Measurements from ENCODE around the gene SMOC1. TPM values are rescaled to one million over a fixed set of nuclear protein-coding genes. Genes with fewer than 3 reads are reported as not detected.

The SMOC1 gene
- total RNA-seq, 3 donors from 2014 or later, result 0.30 TPM; not detected in 2

DNA sequence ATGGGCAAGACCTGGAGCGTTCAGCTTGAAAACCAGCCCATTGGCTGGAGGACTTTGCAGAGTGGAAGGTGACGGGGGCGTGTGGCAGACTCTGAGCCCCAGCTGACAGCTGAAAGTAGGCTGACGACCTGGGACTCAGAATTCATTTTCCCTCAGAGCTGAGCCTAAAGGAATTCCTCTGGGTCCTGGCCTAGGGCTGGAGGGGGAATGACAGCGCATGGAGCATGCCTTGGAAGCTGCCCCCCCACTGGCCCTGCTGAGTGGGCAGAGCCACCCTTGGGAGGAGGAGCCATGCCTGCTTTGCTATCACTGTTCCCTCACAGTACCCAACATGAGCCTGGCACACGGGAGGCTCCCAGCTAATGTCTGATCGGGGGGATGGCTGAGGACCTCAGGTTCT, 25.4 kb upstream of the SMOC1 start:
- no peak overlapping the region for H3K4me3 Mint-ChIP-seq
- no peak for DNase-seq
- peaks cover 16% of the 10 kb centered on the region for H3K27me3 Mint-ChIP-seq (ENCODE audit: low read depth)
- no peaks in the 10 kb centered on the region for H3K4me1 Mint-ChIP-seq (ENCODE audit: low read depth)
- no peak for ATAC-seq
- H3K9me3 Mint-ChIP-seq, result no peaks in the 10 kb centered on the region
- H3K36me3 Mint-ChIP-seq (ENCODE audit: insufficient read depth), result no peaks in the 10 kb centered on the region

DNA sequence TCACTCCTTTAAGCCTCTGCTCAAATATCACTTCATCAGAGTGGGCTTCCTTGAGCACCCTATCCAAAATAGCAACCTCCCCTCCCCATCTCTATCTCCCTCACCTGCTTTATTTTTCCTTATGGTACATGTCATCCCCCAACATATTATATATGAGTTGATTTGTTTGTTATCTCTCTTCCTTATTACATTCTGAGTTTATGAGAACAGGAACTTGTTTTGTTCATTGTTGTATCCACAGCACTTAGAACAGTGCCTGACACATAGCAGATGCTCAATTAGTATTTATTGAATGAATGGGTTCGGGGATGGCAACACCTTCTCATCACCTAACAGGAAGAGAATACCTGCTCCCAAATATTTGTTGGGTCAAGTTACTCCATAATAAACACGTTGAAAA, 24.6 kb upstream of the SMOC1 start:
- Mint-ChIP-seq H3K9me3 (no peaks in the 10 kb centered on the region), H3K4me1 (ENCODE audit: low read depth) (no peaks in the 10 kb centered on the region), H3K36me3 (ENCODE audit: insufficient read depth) (no peaks in the 10 kb centered on the region), H3K27me3 (ENCODE audit: low read depth) (peaks cover 15% of the 10 kb centered on the region), H3K4me3 (no peak overlapping the region)
- ATAC-seq (no peak), DNase-seq (no peak)

DNA sequence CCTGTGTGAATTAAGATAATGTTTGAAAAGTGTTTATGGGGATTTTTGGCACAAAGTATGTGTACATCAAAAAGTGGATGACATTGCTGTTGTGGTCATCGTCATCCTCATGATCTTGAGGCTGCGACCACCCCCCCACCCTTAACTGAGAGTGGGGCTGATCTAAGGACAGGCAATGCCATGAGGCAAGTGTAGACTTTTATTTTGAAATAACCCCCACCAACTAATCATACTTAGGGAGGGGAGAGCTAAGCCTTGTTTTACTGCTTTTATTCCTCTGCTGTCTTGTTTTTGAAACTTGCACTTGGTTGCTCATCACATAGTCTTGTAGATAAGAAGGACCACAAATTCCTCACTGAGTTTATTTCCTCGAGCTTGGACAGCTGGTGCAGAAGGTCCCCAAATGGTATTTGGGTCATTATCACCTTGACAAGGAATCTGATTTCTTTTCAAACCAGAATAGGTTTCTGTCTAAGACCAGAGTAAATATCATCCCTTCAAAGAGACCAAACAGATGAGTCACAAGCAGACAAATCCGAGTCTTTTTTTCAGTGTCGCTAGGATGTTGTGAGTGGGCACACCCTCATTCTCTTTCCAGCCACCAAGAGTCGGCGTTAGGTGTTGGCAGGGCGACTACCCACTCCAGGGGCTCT, 23.9 kb upstream of the SMOC1 start:
- H3K9me3 Mint-ChIP-seq, result no peaks in the 10 kb centered on the region
- no peak overlapping the region for H3K4me3 Mint-ChIP-seq
- DNase-seq (no peak), ATAC-seq (no peak)
- no peaks in the 10 kb centered on the region for H3K36me3 Mint-ChIP-seq (ENCODE audit: insufficient read depth)
- H3K27me3 Mint-ChIP-seq (ENCODE audit: low read depth), result peaks cover 13% of the 10 kb centered on the region
- H3K4me1 Mint-ChIP-seq (ENCODE audit: low read depth), result no peaks in the 10 kb centered on the region

DNA sequence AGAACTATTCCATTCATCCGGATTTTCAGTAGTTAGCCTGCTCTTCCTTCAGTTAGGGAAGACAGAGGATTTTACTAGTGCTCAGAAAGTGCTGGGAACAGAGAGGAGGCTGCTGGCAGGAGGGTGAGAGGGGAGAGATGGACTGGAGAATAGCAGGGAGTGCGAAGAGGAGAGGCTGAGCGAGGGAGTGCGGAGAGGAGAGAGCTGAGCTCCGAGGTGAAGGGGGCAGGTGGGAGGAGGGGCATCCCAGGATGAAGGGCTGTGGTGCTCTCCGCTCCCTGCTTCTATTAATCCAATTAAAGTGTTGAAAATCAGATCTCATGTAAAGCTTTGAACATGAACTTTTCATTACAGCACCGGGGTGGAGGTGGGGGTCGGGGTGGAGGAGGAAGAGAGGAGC, 20.4 kb upstream of the SMOC1 start:
- no peaks in the 10 kb centered on the region for H3K9me3 Mint-ChIP-seq
- no peak for ATAC-seq
- H3K27me3 Mint-ChIP-seq (ENCODE audit: low read depth), result peaks cover 11% of the 10 kb centered on the region
- no peak for DNase-seq
- H3K4me3 Mint-ChIP-seq, result no peak overlapping the region
- H3K4me1 Mint-ChIP-seq (ENCODE audit: low read depth), result no peaks in the 10 kb centered on the region
- H3K36me3 Mint-ChIP-seq (ENCODE audit: insufficient read depth), result no peaks in the 10 kb centered on the region

DNA sequence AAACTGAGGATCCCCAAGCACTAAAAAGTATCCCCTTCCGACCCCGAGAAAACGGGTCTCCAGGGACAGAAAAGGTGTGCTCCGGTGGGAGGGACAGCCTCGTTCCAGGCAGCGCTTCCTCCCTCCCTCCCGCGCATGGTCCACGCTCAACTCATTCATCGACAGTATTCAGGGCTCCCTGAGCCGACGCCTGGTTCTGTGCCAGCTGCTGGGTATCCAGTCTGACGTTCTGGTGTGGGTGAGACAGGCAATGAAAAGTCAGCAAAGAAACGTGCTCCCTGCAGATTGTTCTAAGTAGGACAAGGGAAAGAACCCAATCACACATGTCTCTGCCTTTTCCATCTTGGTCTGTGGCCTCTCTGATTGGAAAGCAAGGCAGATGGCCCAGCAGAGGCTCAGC, 19.6 kb upstream of the SMOC1 start:
- Mint-ChIP-seq H3K4me3 (no peak overlapping the region), H3K27me3 (ENCODE audit: low read depth) (peaks cover 13% of the 10 kb centered on the region), H3K36me3 (ENCODE audit: insufficient read depth) (no peaks in the 10 kb centered on the region), H3K4me1 (ENCODE audit: low read depth) (no peaks in the 10 kb centered on the region), H3K9me3 (peaks cover 5% of the 10 kb centered on the region)
- DNase-seq (no peak), ATAC-seq (no peak)

DNA sequence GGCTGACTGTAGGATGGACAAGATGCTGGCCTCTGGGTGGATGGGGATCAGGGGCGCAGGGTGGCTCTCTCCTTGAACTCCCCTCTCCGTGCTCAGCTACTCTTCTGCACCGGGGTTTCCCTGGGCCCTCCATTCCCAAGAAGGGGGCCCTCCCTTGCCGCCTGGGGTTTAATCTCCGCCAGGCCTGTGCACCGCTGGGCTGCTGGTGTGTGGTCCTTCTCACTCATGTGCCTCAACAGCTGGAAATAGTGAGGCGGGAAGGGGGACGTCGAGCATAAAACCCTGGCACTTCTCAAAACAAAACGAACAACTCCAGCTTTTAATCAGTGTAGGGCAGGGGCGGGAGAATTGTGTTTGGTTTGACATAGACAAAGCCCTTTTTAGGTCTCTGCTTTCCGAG, 19.0 kb upstream of the SMOC1 start:
- Mint-ChIP-seq H3K4me3 (no peak overlapping the region), H3K9me3 (peaks cover 8% of the 10 kb centered on the region), H3K36me3 (ENCODE audit: insufficient read depth) (no peaks in the 10 kb centered on the region), H3K27me3 (ENCODE audit: low read depth) (peaks cover 13% of the 10 kb centered on the region), H3K4me1 (ENCODE audit: low read depth) (no peaks in the 10 kb centered on the region)
- ATAC-seq (no peak), DNase-seq (no peak)

DNA sequence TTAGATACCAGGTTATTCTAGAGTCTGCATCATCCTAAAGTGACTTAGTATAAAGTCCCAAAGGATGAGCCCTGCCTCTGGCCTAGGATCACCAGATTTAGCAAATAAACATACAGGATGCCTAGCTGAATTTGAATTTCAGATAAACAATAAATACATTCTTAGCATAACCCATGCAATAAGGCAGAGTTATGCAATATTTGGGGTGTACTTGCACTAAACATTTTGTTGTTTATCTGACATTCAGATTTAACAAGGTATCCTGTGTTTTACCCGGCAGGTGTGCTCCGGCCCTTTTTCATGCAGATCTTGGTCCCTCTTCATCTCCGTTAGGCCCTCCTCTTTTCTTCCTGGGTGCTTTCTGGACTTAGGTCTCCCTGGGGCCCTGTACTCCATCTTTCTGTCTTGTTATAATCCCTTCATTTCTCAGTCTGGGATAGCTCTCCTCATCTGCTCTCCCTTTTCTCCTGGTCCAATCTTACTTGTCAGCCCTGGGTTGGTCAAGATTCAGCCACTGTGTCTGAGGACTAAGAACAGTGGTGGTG, 18.1 kb upstream of the SMOC1 start:
- Mint-ChIP-seq H3K4me1 (ENCODE audit: low read depth) (no peaks in the 10 kb centered on the region), H3K4me3 (no peak overlapping the region), H3K36me3 (ENCODE audit: insufficient read depth) (no peaks in the 10 kb centered on the region), H3K9me3 (peaks cover 8% of the 10 kb centered on the region), H3K27me3 (ENCODE audit: low read depth) (peaks cover 13% of the 10 kb centered on the region)
- DNase-seq (no peak), ATAC-seq (no peak)

DNA sequence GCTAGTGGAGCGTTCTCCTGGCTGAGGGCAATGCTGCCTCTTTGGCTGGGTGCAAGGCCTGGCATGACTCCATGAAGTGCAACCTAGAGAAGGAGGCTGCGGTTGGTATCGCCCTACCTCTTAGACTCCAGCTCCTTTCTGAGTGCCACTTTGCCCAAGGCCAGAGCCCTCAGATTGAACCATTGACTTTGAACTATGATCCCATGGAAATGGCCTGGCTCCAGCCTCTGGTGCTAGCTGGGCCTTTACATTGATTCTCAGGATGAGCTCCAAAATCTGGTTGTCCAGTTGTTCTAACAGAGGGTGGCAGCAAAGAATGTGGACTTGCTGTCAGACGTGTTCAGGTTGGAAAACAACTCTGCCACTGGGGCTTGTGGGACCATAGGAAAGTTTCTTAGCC, 16.1 kb upstream of the SMOC1 start:
- no peaks in the 10 kb centered on the region for H3K36me3 Mint-ChIP-seq (ENCODE audit: insufficient read depth)
- H3K9me3 Mint-ChIP-seq, result peaks cover 8% of the 10 kb centered on the region
- DNase-seq (no peak), ATAC-seq (no peak)
- H3K4me3 Mint-ChIP-seq, result no peak overlapping the region
- peaks cover 20% of the 10 kb centered on the region for H3K27me3 Mint-ChIP-seq (ENCODE audit: low read depth)
- no peaks in the 10 kb centered on the region for H3K4me1 Mint-ChIP-seq (ENCODE audit: low read depth)

DNA sequence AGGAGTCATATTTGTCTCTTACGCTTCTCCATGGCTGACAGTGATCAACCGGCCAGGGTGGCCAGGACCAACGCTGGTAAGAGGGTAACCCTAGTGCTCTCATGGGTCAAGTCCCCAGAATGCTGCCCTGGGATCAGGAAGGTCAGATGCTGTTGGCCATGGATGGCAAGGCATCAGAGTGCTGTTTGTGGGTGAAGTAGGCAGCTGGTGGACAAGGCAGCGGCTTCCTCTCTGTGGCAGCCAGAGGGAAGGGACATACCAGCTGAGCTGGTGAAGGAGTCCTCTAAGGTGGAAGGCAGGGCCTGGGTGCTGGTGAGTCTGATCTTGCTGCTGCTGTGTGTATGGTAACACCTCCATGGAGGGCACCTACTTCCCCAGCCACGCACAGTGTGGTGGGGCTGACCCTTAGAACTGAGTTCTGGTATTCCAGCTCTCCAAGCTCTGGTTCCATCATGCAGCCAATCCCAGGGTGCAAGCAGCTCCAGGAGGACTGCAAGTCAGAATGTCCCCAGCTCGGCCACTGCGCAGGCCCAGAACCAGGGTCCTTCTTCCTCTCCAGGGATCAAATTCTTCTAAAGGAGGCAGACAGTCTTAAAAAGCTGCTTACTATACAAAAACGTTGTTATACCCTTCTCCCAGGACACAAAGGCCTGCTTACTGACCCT, 13.4 kb upstream of the SMOC1 start:
- no peak for DNase-seq
- Mint-ChIP-seq H3K9me3 (peaks cover 8% of the 10 kb centered on the region), H3K27me3 (ENCODE audit: low read depth) (peaks cover 23% of the 10 kb centered on the region), H3K36me3 (ENCODE audit: insufficient read depth) (no peaks in the 10 kb centered on the region), H3K4me3 (no peak overlapping the region), H3K4me1 (ENCODE audit: low read depth) (no peaks in the 10 kb centered on the region)
- no peak for ATAC-seq

DNA sequence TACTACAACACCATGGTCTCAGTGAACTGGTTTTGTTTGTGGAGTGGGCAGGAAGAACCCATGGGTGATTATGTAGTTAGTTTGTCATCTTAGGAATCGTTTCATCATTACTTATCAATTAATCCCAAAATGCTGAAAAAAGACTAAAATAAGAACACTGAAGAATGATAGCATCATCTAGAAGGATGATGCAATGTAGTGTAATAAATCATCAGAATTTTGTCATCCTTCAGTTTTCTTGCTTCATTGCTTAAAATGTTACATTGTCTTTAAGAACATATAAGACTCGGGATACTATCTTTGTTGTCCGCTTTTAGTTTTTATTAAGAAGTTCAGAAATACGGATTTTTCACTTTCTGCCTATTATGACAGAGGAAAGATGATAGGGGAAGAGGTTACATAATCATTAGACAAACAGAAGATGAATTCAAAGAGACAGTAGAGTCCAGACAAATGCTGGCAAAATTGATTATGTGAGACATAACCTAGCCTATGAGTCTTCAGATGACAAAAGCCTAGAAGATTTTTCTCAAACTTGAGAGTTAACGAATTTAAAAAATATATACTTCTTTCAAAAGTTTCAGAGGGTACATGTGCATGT, 10.8 kb upstream of the SMOC1 start:
- H3K27me3 Mint-ChIP-seq (ENCODE audit: low read depth), result peaks cover 27% of the 10 kb centered on the region
- no peak for ATAC-seq
- H3K9me3 Mint-ChIP-seq, result peaks cover 9% of the 10 kb centered on the region

DNA sequence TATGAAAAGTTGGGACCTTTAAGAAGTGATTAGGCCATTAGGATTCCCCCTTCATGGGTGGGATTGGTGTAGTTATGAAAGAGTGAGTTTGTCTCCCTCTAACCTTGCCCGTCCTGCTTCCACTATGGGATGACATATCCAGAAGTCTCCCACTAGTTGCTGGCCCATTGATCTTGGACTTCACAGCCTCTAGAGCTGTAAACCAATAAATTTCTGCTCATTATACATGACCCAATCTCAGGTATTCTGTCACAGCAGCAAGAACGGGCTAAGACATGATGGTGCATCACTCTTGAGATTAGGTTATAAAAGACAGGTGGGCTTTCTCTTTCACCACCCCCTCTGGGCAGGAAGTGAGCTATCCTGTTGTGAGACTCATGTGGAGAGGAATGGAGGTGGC, 8.6 kb upstream of the SMOC1 start:
- DNase-seq (no peak), ATAC-seq (no peak)
- H3K9me3 Mint-ChIP-seq, result peaks cover 9% of the 10 kb centered on the region
- no peak overlapping the region for H3K4me3 Mint-ChIP-seq
- H3K27me3 Mint-ChIP-seq (ENCODE audit: low read depth), result peaks cover 26% of the 10 kb centered on the region
- no peaks in the 10 kb centered on the region for H3K36me3 Mint-ChIP-seq (ENCODE audit: insufficient read depth)
- H3K4me1 Mint-ChIP-seq (ENCODE audit: low read depth), result no peaks in the 10 kb centered on the region

More for the DNA sequence above, 10.8 kb upstream of the SMOC1 start:
- DNase-seq, result no peak
- no peak overlapping the region for H3K4me3 Mint-ChIP-seq
- H3K36me3 Mint-ChIP-seq (ENCODE audit: insufficient read depth), result no peaks in the 10 kb centered on the region
- H3K4me1 Mint-ChIP-seq (ENCODE audit: low read depth), result no peaks in the 10 kb centered on the region

DNA sequence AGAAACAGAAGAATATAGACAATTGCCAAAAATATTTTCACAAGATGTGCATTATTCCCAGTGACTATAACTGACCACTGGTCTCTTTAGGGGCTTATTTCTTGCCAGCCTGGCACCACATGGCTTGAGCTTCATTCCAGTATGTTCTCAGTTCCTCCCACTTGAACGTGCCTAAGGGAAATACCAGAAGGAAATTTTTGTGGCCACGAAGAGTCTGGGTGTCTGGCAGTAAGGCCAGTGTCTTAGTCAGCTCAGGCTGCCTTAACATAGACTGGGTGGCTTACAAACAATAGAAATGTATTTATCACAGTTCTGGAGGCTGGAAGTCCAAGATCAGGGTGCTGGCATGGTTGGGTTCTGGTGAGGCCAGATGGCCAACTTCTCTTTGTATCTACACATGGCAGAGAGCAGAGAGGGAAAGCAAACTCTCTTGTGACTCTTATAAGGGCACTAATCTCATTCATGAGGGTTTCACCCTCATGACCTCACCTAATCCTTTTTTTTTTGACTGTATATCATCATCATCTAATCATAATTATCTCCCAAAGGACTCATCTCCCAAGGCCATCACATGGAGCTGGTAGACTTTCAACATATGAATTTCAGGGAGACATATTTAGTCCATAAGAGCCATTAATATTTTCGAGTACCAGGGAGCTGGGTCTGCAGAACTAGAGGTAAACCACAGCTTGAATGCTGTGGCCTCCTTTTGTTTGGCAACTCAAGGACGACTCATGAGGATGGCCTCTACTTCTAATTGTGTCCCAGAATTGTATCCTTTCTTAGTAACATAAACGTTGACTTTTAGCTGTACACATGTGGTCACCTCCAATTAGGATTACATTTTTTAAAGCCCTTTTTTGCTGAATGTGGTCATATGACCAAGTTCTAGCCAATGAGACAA, 5.1 kb upstream of the SMOC1 start:
- Mint-ChIP-seq H3K4me3 (no peak overlapping the region), H3K9me3 (peaks cover 9% of the 10 kb centered on the region), H3K4me1 (ENCODE audit: low read depth) (no peaks in the 10 kb centered on the region), H3K27me3 (ENCODE audit: low read depth) (peaks cover 32% of the 10 kb centered on the region), H3K36me3 (ENCODE audit: insufficient read depth) (no peaks in the 10 kb centered on the region)
- DNase-seq, result no peak
- ATAC-seq, result no peak

DNA sequence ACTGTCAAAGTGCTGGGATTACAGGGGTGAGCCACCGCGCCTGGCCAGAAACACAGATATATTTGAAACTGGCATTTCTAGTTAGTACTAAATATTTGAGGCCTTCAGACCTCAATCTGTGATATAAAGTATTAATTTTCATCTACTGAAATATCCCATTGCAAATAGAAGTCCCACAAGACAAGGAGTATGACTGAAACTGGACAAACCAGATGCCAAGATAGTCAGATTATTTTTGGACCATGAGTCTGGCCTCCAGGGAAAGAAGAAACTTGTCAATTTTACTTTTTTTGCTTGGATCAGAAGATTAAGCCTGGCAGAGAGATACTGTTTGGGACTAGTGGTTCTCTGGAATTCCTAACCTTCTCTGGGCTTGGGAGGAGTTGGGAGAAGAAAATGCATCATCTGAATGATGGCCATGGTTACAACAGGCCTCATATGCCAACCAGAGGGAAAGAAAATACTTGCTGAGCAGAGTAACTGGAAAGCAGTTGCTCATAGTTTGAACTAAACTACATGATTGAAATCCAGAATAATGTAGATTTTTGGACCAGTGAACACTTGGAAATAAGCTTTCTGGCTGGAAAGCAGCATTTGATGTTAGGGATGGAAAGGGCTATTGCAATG, 2.9 kb upstream of the SMOC1 start:
- peaks cover 46% of the 10 kb centered on the region for H3K27me3 Mint-ChIP-seq (ENCODE audit: low read depth)
- ATAC-seq, result no peak
- DNase-seq, result no peak
- peaks cover 9% of the 10 kb centered on the region for H3K9me3 Mint-ChIP-seq
- H3K36me3 Mint-ChIP-seq (ENCODE audit: insufficient read depth), result no peaks in the 10 kb centered on the region
- no peaks in the 10 kb centered on the region for H3K4me1 Mint-ChIP-seq (ENCODE audit: low read depth)
- no peak overlapping the region for H3K4me3 Mint-ChIP-seq

DNA sequence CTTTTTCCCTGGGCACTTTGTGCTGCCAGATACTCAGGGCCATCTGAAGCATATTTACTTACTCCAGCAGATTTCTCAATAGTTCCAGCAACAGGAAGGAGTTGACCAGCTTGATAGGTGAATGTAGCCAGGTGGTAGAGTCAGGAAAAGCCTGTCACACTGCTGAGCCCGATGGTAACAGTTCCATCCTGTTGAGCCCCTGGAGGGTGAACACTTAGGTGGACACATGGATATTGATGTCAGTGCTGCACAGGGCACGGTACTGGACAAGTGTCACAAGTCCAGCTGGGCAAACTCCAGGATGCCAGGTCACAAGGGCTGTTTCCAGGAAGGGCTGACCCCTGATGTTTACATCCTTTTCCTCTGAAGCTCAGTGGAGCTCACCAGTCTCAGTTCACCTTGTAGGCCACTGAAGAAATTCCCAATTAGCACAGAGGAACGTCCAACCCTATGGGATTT, 2.3 kb upstream of the SMOC1 start:
- ATAC-seq (no peak), DNase-seq (no peak)
- Mint-ChIP-seq H3K9me3 (peaks cover 9% of the 10 kb centered on the region), H3K4me3 (no peak overlapping the region), H3K36me3 (ENCODE audit: insufficient read depth) (no peaks in the 10 kb centered on the region), H3K27me3 (ENCODE audit: low read depth) (peaks cover 49% of the 10 kb centered on the region), H3K4me1 (ENCODE audit: low read depth) (no peaks in the 10 kb centered on the region)
